Parathyroid adenoma (tissue), 2 donors: Measurements from ENCODE around the gene ASTL.

Experiments
- H2AFZ ChIP-seq: fragments of 300-600 bp; sonication (generic); one replicate; pipeline ENCODE4 v1.7.0; 2017; ENCODE audit warnings: antibody characterized with exemption, mild to moderate bottlenecking
- H3K27ac ChIP-seq: fragments of 300-600 bp; sonication (generic); one replicate; pipeline ENCODE4 v1.7.0; 2017
- H3K27me3 ChIP-seq: fragments of 300-600 bp; sonication (generic); one replicate; pipeline ENCODE4 v1.7.0; 2017; ENCODE audit warnings: low read length; ENCODE audit not compliant: control insufficient read depth, insufficient read depth
- H3K36me3 ChIP-seq: fragments of 300-600 bp; sonication (generic); one replicate; pipeline ENCODE4 v1.7.0; 2017; ENCODE audit warnings: low read length; ENCODE audit not compliant: control insufficient read depth, insufficient read depth
- H3K4me1 ChIP-seq: fragments of 300-600 bp; sonication (generic); one replicate; pipeline ENCODE4 v1.7.0; 2017; ENCODE audit warnings: control low read depth
- H3K4me2 ChIP-seq: fragments of 300-600 bp; sonication (generic); one replicate; pipeline ENCODE4 v1.7.0; 2017; ENCODE audit warnings: low read length
- H3K4me3 ChIP-seq: fragments of 300-600 bp; sonication (generic); one replicate; pipeline ENCODE4 v1.7.0; 2017; ENCODE audit warnings: low read depth, low read length
- H3K79me2 ChIP-seq: fragments of 300-600 bp; sonication (generic); one replicate; pipeline ENCODE4 v1.7.0; 2017; ENCODE audit warnings: control low read depth
- H3K9ac ChIP-seq: fragments of 300-600 bp; sonication (generic); one replicate; pipeline ENCODE4 v1.7.0; 2017; ENCODE audit warnings: mild to moderate bottlenecking
- H3K9me3 ChIP-seq: fragments of 300-600 bp; sonication (generic); one replicate; pipeline ENCODE4 v1.7.0; 2017; ENCODE audit warnings: low read length; ENCODE audit not compliant: control insufficient read depth
- CTCF ChIP-seq: fragments of 300-600 bp; sonication (generic); IDR thresholded peaks from one replicate; pipeline ENCODE4 v1.7.0; 2017; ENCODE audit warnings: antibody characterized with exemption, mild to moderate bottlenecking
- donor health status: primary hyperparathyroidism.

Gene ASTL

DNA sequence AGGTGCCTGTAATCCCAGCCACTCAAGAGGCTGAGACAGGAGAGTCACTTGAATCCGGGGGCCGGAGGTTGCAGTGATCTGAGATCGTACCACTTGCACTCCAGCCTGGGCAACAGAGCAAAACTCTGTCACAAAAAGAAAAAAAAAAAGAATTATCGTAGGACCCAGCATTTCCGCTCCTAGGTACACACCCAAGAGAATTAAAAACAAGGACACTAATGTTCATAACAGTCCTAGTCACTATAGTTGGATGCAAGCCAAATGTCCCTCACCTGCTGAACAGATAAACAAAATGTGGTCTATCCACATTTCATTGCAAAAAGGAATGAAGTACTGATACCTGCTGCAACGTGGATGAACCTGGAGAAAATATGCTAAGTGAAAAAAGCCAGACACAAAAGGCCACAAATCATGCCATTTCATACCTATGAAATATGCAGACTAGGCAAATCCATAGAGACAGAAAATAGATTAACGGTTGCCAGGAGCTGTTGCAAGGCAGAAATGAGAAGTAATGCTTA is 43.1 kb downstream of the ASTL start:
- no peaks in the 10 kb centered on the region for H3K27me3 ChIP-seq
- no peaks in the 10 kb centered on the region for H3K9me3 ChIP-seq
- TF ChIP-seq CTCF = no peak
- no peak overlapping the region for H3K4me3 ChIP-seq
- no peak overlapping the region for H3K9ac ChIP-seq
- no peak overlapping the region for H3K4me2 ChIP-seq
- no peaks in the 10 kb centered on the region for H3K4me1 ChIP-seq
- H3K79me2 ChIP-seq = no peaks in the 10 kb centered on the region
- no peak overlapping the region for H3K27ac ChIP-seq
- no peaks in the 10 kb centered on the region for H3K36me3 ChIP-seq
- no peak overlapping the region for H2AFZ ChIP-seq

DNA sequence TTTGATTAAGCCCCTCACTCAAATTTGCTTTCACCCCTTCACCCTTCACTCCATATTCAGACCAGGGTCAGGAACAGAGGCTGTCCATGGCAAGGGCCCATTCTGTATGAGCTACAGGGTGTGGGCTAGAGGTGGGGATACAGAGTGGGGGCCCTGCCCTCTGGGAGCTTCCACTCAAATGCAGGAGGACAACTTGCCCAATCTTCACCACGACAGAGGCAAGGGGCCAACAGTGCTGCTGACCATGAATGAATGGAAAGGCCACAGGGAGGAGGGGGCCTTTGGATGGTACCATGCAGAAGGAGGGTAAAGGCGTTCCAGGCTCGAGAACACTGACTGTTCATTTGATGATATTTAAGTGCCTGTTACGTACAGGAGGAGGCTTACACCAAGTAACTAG is 44.8 kb downstream of the ASTL start:
- no peak for TF ChIP-seq CTCF
- H2AFZ ChIP-seq = no peak overlapping the region
- H3K27me3 ChIP-seq = no peaks in the 10 kb centered on the region
- no peak overlapping the region for H3K4me3 ChIP-seq
- H3K4me2 ChIP-seq = no peak overlapping the region
- H3K9ac ChIP-seq = no peak overlapping the region
- no peak overlapping the region for H3K27ac ChIP-seq
- no peaks in the 10 kb centered on the region for H3K4me1 ChIP-seq
- H3K36me3 ChIP-seq = no peaks in the 10 kb centered on the region
- no peaks in the 10 kb centered on the region for H3K79me2 ChIP-seq
- no peaks in the 10 kb centered on the region for H3K9me3 ChIP-seq

DNA sequence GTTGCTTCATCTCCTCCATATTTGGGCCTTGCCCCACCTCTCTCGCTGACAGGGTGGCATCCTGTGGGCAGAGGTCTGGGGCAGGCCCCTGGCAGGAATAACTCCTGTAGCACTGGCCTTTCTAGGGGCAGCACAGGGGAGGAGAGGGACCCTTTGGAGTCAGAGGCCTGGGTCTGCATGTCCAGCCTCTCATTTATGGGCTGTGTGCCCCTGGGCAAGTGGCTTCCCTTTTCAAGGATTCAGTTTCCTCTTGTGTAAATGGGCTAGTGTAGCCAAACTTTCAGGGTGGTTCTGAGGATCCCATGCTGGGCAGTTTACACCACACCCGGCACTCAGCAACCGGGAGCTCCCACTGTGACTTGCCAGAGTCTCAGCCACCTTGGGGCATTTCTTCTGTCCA is 45.4 kb downstream of the ASTL start:
- H3K4me1 ChIP-seq = no peaks in the 10 kb centered on the region
- H2AFZ ChIP-seq = no peak overlapping the region
- no peak overlapping the region for H3K4me2 ChIP-seq
- no peaks in the 10 kb centered on the region for H3K9me3 ChIP-seq
- no peak for TF ChIP-seq CTCF
- H3K79me2 ChIP-seq = no peaks in the 10 kb centered on the region
- H3K4me3 ChIP-seq = no peak overlapping the region
- H3K27ac ChIP-seq = no peak overlapping the region
- no peak overlapping the region for H3K9ac ChIP-seq
- H3K27me3 ChIP-seq = no peaks in the 10 kb centered on the region
- H3K36me3 ChIP-seq = no peaks in the 10 kb centered on the region

DNA sequence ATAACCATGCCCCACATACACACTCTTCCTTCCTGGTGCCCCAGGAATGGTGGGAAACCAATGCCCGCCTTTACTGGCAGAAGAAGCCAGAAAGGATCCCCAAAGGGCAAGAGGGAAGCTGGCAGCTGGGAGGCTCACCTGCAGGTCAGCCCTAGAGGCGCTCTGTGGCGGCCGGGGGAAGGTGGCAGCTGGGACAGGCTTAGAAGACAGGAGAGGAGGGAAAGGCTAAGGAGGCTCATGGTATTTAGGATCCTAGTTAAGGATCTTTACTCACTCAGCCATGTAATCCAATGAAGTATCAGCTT is 45.8 kb downstream of the ASTL start:
- H3K36me3 ChIP-seq = no peaks in the 10 kb centered on the region
- H2AFZ ChIP-seq = no peak overlapping the region
- no peak overlapping the region for H3K9ac ChIP-seq
- no peaks in the 10 kb centered on the region for H3K4me1 ChIP-seq
- H3K27me3 ChIP-seq = no peaks in the 10 kb centered on the region
- H3K4me3 ChIP-seq = no peak overlapping the region
- TF ChIP-seq CTCF = no peak
- no peak overlapping the region for H3K4me2 ChIP-seq
- no peaks in the 10 kb centered on the region for H3K79me2 ChIP-seq
- no peaks in the 10 kb centered on the region for H3K9me3 ChIP-seq
- H3K27ac ChIP-seq = no peak overlapping the region

GRCh38 chr2:96091711-96092572 is 46.4 kb downstream of the ASTL start:
- Histone ChIP-seq H3K36me3 (no peaks in the 10 kb centered on the region), H3K27ac (no peak overlapping the region), H3K79me2 (no peaks in the 10 kb centered on the region), H3K9ac (no peak overlapping the region), H3K4me1 (no peaks in the 10 kb centered on the region), H3K27me3 (no peaks in the 10 kb centered on the region), H3K4me2 (no peak overlapping the region), H3K9me3 (no peaks in the 10 kb centered on the region), H2AFZ (no peak overlapping the region), H3K4me3 (no peak overlapping the region)
- TF ChIP-seq CTCF = no peak
